ENCODE data around the gene BAZ1A. TPM values are rescaled to one million over a fixed set of nuclear protein-coding genes. Genes with fewer than 3 reads are reported as not detected.

Gene BAZ1A
- total RNA-seq, 1 experiment from 2014 or later, result 24.2 TPM

DNA sequence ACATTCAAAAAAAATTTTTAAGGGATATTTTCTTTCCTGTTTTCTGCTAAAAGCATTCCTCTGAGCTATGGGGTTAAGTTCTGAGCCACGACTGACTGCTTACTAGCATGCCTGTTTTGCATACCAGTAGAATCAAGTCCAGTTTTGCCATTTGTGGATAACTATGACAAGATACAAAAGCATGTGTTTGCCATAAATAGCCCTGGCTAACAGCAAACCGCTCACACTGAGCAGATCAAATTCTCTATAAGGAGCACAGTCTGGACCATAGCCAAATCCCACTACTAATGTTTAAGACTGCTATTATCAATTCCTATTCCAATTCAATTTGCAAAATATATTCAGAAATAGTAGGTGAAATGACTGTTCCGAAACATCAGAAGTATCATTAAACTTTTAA is 164.0 kb downstream of the BAZ1A start:
- CTCF ChIA-PET, result interaction anchor here (2.4 kb wide), 1 partner anchor 12 kb away, joined by 13 read pairs; no protein-coding TSS in a partner anchor
- peak overlapping the region; percentile 5; the same call in 1 of the 2 replicates for H3K9ac ChIP-seq (ENCODE audit: low read length)
- H3K9me3 ChIP-seq (ENCODE audit: control insufficient read depth in 1 of 2, insufficient read depth in 1 of 2, low read depth in 1 of 2, low read length in 2 of 2), result no peaks in the 10 kb centered on the region
- ATAC-seq (no peak), DNase-seq (ENCODE audit: low read depth, low spot score) (no peak)
- peaks cover 4 to 11% of the 10 kb centered on the region in 2 experiments; a peak in 2 of 4 replicates for H3K36me3 ChIP-seq (ENCODE audit: control insufficient read depth in 1 of 2, insufficient read depth in 2 of 2, low read length in 2 of 2)
- POLR2A ChIA-PET, result interaction anchor here (3.5 kb wide), 1 partner anchor 10 kb away, joined by 14 read pairs; no protein-coding TSS in a partner anchor
- no peak overlapping the region for H3K27ac ChIP-seq (ENCODE audit: low read depth, low read length)
- RAD21 ChIA-PET (ENCODE audit: low non-redundant PET in 1 of 2, low total read pairs in 2 of 2, uncharacterized antibody in 2 of 2, unreplicated experiment in 2 of 2), result no interaction called here
- no peak overlapping the region for H2AFZ ChIP-seq (ENCODE audit: low read depth, low read length, poor library complexity, severe bottlenecking)
- TF ChIP-seq TCF7L2 (IDR thresholded peaks at IDR 0.05; ENCODE audit: borderline replicate concordance, extremely low read depth, insufficient read depth, insufficient read length), result no peak
- TF ChIP-seq JUND (IDR thresholded peaks at IDR 0.05), result no peak
- no peak for TF ChIP-seq CBX3 (IDR thresholded peaks at IDR 0.05; ENCODE audit: low read depth)
- no peak for TF ChIP-seq ELF1 (IDR thresholded peaks at IDR 0.05; ENCODE audit: borderline replicate concordance, low read depth)
- TF ChIP-seq CEBPB (IDR thresholded peaks at IDR 0.05; ENCODE audit: low read depth), result no peak
- no peak for TF ChIP-seq ZNF274 (IDR thresholded peaks at IDR 0.05; ENCODE audit: low read depth, low read length)
- no peak for TF ChIP-seq YY1 (IDR thresholded peaks at IDR 0.05; ENCODE audit: extremely low read depth, insufficient replicate concordance, low read depth, low read length)
- no peak for TF ChIP-seq POLR2AphosphoS5 (IDR thresholded peaks at IDR 0.05; ENCODE audit: low read depth, low read length)
- no peak for TF ChIP-seq SP1 (IDR thresholded peaks at IDR 0.05; ENCODE audit: low read depth)
- no peak for TF ChIP-seq FOSL1 (IDR thresholded peaks at IDR 0.05; ENCODE audit: low read depth)
- TF ChIP-seq, protein P1, sequence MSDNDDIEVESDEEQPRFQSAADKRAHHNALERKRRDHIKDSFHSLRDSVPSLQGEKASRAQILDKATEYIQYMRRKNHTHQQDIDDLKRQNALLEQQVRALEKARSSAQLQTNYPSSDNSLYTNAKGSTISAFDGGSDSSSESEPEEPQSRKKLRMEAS (IDR thresholded peaks at IDR 0.05), result no peak
- TF ChIP-seq, protein P2, sequence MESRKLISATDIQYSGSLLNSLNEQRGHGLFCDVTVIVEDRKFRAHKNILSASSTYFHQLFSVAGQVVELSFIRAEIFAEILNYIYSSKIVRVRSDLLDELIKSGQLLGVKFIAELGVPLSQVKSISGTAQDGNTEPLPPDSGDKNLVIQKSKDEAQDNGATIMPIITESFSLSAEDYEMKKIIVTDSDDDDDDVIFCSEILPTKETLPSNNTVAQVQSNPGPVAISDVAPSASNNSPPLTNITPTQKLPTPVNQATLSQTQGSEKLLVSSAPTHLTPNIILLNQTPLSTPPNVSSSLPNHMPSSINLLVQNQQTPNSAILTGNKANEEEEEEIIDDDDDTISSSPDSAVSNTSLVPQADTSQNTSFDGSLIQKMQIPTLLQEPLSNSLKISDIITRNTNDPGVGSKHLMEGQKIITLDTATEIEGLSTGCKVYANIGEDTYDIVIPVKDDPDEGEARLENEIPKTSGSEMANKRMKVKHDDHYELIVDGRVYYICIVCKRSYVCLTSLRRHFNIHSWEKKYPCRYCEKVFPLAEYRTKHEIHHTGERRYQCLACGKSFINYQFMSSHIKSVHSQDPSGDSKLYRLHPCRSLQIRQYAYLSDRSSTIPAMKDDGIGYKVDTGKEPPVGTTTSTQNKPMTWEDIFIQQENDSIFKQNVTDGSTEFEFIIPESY (IDR thresholded peaks at IDR 0.05; ENCODE audit: extremely low read depth, insufficient replicate concordance, low read length), result no peak
- no peak for TF ChIP-seq SRF (IDR thresholded peaks at IDR 0.05; ENCODE audit: low read depth)
- no peak for TF ChIP-seq RAD21 (IDR thresholded peaks at IDR 0.05; ENCODE audit: low read depth)
- TF ChIP-seq ZFX (IDR thresholded peaks at IDR 0.05), result no peak
- TF ChIP-seq, protein P3, sequence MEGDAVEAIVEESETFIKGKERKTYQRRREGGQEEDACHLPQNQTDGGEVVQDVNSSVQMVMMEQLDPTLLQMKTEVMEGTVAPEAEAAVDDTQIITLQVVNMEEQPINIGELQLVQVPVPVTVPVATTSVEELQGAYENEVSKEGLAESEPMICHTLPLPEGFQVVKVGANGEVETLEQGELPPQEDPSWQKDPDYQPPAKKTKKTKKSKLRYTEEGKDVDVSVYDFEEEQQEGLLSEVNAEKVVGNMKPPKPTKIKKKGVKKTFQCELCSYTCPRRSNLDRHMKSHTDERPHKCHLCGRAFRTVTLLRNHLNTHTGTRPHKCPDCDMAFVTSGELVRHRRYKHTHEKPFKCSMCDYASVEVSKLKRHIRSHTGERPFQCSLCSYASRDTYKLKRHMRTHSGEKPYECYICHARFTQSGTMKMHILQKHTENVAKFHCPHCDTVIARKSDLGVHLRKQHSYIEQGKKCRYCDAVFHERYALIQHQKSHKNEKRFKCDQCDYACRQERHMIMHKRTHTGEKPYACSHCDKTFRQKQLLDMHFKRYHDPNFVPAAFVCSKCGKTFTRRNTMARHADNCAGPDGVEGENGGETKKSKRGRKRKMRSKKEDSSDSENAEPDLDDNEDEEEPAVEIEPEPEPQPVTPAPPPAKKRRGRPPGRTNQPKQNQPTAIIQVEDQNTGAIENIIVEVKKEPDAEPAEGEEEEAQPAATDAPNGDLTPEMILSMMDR (IDR thresholded peaks at IDR 0.05 in 2 of 3, conservative IDR thresholded peaks at IDR 0.05 in 1 of 3; ENCODE audit: borderline replicate concordance in 1 of 3, insufficient read depth in 1 of 3, low read depth in 2 of 3, low read length in 2 of 3), result no peak
- no peak for TF ChIP-seq POLR2A (IDR thresholded peaks at IDR 0.05; ENCODE audit: borderline replicate concordance, extremely low read depth, insufficient read depth, insufficient read length)
- TF ChIP-seq, protein P4, sequence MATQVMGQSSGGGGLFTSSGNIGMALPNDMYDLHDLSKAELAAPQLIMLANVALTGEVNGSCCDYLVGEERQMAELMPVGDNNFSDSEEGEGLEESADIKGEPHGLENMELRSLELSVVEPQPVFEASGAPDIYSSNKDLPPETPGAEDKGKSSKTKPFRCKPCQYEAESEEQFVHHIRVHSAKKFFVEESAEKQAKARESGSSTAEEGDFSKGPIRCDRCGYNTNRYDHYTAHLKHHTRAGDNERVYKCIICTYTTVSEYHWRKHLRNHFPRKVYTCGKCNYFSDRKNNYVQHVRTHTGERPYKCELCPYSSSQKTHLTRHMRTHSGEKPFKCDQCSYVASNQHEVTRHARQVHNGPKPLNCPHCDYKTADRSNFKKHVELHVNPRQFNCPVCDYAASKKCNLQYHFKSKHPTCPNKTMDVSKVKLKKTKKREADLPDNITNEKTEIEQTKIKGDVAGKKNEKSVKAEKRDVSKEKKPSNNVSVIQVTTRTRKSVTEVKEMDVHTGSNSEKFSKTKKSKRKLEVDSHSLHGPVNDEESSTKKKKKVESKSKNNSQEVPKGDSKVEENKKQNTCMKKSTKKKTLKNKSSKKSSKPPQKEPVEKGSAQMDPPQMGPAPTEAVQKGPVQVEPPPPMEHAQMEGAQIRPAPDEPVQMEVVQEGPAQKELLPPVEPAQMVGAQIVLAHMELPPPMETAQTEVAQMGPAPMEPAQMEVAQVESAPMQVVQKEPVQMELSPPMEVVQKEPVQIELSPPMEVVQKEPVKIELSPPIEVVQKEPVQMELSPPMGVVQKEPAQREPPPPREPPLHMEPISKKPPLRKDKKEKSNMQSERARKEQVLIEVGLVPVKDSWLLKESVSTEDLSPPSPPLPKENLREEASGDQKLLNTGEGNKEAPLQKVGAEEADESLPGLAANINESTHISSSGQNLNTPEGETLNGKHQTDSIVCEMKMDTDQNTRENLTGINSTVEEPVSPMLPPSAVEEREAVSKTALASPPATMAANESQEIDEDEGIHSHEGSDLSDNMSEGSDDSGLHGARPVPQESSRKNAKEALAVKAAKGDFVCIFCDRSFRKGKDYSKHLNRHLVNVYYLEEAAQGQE (IDR thresholded peaks at IDR 0.05; ENCODE audit: low read depth), result no peak
- TF ChIP-seq EZH2 (IDR thresholded peaks at IDR 0.05), result no peak
- no peak for TF ChIP-seq SIN3A (IDR thresholded peaks at IDR 0.05; ENCODE audit: low read depth)
- no peak overlapping the region for H3K4me3 ChIP-seq (replicated peaks in 1 of 2; ENCODE audit: low read depth in 1 of 2, low read length in 2 of 2)
- H3K4me1 ChIP-seq (ENCODE audit: control insufficient read depth in 1 of 2, insufficient read depth in 2 of 2, low read length in 2 of 2), result peaks cover 15 to 36% of the 10 kb centered on the region in 2 experiments
- peak overlapping the region; percentile 30 for H3K4me2 ChIP-seq (ENCODE audit: low read length)
- peaks cover 29% of the 10 kb centered on the region for H3K79me2 ChIP-seq (ENCODE audit: insufficient read depth, low read length)
- H3K9me2 ChIP-seq (ENCODE audit: insufficient read depth), result no peaks in the 10 kb centered on the region
- no peaks in the 10 kb centered on the region for H3K27me3 ChIP-seq (ENCODE audit: insufficient read depth, low read length)
- BruUV-seq (replicated peaks), result no TSS peak
- H4K20me1 ChIP-seq (ENCODE audit: insufficient read depth), result no peaks in the 10 kb centered on the region
- intact Hi-C loops (cut with micrococcal nuclease), result no loop called here

All from HCT116 (cell line).